Stimulated activated CD4-positive, alpha-beta T cell treated with anti-CD3 and anti-CD28 coated beads, Interleukin-1b, Interleukin-23, amount 100 ng/mL, for 1 hour (primary cell): ENCODE measurements around the gene HUNK.
"Not testable (repeated sequence)": the region's sequence is repeated elsewhere in the genome, so short reads cannot be mapped to it uniquely, and the experiment has no call there.

Source experiments
- DNase-seq, 2 donors: peaks; one replicate each; pipeline ENCODE4 v3.0.0-alpha.2; 2020; ENCODE audit warnings: low read depth in 2 of 2

HUNK gene

DNA sequence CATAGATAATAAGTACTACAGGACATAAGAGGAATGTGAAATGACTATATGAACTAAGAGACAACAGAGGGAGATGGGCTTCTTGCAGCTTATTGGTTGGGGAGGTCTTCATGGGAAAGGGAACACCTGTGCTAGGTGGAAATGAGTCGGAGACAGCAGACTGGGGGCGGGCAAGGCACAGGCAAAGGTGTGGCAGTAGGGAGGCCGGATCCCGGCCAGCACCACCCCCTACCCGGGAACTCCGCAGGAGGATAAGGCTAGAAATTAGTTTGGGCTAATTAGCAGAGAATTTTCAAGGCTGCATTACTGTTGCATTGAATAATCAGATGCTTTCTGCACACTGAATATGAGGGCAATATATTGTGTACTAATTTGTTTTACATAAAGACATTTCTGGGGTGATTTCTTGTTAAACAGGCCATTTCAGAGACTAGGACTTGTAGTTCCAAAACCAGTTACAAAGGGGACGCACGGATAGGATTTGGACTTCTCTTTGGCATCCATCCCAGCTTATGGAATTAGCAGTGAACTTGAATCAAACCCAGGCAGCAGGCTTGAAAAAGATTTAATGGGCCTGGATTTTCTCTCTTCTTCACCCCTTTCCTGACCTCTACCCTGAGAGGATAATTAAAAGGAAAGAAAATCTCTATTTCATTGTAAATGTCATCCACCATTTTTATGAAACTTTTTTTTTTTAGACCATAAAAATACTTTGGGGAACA lies 2.2 kb upstream of the HUNK start:
- DNase-seq = no peak

DNA sequence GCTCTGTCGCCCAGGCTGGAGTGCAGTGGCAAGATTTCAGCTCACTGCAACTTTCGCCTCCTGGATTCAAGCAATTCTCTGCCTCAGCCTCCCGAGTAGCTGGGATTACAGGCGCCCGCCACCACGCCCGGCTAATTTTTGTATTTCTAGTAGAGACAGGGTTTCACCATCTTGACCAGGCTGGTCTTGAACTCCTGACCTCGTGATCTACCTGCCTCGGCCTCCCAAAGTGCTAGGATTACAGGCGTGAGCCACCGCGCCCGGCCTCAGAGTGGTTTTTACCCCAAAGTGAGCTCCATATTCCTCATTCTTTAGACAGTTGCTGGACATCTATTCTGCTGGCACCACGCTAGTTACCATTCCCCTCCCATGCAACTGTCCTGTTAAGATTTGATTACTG lies 1.4 kb upstream of the HUNK start:
- DNase-seq = not testable (repeated sequence)

DNA sequence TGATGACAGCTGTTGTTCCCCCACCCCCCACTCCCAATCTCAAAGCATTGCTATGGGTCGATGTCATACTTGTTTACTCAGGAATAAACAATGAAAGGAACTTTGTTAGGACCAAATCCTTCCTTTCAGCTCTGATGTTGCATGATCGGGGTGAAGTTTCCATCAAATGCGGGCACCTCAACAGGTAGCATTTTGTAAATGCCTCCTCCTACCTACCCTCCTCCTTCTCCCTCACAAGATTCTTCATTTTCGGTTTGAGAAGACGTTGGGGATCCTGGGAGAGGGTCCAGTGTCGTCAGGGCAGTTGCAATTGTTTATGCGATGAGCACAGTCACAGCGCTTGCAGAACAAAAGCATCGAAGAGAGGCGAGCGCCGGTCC lies 758 bp upstream of the HUNK start:
- no peak for DNase-seq

DNA sequence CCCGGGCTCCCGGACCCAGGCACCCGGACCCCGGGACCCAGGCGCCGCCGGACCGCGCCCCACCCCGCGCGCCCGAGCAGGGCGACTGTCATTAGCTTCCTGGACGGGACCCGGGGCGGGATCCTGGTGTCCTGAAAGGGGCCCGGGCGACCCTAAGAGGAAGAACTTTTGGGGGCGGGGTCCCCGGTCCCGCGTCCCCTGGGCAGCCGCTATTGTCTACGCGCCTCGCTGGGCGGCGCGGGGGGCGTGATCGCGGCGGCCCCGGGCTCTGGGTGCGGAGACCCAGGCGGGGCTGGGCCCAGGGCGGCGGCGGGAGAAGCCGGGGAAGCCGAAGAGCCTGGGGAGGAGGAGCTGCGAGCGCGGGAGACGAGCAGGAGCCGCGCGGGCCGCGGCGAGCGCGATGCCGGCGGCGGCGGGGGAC lies 465 bp downstream of the HUNK start:
- no peak for DNase-seq

DNA sequence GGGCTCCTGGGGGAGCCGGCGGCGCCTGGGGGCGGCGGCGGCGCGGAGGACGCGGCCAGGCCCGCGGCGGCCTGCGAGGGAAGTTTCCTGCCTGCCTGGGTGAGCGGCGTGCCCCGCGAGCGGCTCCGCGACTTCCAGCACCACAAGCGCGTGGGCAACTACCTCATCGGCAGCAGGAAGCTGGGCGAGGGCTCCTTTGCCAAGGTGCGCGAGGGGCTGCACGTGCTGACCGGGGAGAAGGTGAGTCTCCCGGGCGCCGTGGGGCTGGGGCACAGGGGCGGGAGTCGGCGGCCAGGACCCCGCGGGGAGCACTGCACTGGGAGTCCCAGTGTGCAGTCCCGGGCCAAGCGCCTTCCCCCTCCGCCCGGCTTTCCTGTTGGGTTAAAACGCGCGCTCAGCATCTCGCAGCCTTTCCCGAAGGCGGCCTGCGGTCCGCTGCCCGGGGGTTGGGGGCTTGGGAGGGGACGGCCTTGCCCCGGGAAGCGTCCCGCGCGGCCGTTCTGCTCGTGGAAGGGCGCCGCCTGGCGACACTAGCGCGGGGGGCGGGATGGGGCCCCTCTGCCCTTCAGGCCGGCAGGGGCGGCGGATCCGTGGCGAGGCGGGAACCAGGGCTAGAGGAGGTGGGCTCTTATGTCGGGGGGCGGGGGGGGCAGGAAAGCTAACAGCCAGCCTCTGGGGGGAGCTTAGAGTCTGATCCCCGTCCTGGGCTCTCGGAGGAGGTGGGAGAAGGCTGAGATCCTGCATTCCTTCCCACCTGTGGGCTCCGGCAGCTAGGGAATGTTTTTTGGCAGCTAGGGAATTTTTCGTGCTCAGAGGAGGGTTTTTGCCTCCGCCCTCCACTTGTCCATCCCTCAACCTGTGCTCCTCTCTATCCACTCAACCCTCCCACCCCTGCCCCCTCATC lies 1.1 kb downstream of the HUNK start:
- DNase-seq = peak in 1 of 2 donors; percentile 36

DNA sequence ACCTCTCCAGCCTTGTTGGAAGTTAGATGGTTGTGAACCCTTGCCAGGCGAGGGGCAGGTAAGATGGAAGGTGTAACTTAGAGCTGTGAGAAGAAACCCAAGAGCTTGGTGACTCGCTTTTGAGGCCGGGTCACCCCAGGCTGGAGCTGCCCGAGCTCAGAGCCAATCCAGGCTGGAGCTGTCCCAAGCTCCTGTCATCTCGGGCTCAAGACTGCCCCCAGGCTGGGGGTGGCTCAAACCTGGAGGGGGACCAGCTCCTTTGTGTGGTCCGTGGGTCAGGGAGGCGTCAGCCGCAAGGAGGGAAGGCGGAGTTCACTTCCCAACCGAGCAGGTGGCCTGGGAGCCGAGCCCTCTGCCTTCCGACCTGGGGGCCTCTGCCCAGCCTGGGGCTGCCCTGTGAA lies 2.0 kb downstream of the HUNK start:
- DNase-seq = no peak

DNA sequence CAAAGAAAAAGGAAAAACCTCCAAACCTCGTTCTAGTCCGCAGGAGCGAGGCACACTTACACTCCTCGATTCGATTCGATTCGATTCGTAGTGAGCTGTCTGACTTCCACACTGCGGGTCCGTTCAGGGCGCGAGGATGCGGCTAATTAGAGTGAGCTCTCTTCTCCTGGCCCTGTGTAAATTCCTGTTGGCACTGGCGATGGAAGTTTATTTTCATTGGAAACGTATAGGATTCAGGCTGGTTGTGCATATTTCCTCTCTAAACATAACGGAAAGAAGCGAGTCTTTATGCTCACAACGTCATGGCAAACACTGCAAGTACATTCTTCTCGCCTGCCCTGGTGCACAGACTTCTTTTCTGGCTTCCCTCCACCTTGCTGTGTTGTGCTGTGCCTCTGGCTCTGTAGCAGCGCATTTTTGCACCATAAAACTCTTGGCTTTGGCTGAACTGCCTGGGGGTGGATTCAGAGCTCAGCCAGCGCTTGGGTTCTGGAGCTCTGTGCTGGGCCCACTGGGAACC lies 2.7 kb downstream of the HUNK start:
- no peak for DNase-seq

DNA sequence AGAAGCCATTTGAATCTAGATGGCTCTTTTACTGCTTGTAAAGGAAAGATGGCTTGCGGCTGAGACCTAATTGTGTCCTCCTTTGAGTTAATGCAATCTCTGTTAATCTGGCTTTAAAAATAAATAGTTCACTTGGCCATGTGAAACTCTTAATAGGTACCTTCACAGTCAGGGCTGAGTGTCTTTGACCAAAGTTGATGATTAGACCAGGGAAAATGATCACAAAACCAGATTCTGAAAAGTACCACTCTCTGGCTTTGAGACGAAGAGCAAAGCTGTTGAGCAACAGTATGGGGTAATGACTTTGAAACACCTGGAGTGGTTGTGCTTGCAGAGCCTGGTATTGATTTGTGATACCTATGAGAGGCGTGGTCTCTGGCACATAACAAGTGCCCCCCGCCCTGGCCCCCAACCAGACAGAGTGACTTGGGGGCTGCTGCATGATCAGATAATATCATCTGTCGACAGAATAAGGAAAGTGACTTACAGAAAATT lies 4.7 kb downstream of the HUNK start:
- no peak for DNase-seq

DNA sequence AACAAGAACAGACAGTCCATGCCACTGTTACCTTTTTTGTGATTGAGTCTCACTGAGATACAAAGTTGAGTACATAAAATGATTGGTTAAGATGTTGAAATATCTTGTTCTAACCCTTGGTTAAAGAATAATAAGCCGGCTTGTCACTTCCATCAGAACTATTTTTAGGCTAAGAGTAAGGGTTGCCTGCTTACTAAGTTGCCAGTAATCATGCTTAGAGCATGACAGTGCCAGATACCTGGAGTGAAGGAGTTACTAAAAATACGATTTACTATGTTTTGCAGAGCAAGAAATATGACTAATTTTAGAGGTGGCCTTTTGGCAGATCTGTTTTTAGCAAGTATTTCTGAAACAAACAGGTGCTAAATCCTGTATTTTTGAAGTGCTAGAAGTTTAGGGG lies 6.0 kb downstream of the HUNK start:
- no peak for DNase-seq

DNA sequence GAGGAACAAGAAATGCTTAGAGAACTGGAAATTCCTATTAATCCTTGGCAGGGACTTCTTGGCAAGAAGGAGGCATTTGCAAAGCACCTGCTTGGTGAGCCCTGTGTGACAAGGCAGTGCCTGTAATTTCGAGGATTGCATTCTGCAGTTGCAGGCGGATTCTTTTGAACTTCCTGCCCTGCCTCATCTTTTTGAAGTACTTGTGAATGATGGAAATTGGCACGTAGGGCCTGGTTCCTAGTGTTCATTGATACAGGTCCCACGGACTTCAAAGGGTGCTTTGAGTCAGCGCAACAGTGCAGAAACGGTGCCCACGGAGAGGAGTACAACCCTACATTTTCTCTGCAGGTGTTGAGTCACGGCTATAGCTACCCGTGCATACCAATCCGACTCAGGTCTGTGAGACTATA lies 6.4 kb downstream of the HUNK start:
- no peak for DNase-seq

DNA sequence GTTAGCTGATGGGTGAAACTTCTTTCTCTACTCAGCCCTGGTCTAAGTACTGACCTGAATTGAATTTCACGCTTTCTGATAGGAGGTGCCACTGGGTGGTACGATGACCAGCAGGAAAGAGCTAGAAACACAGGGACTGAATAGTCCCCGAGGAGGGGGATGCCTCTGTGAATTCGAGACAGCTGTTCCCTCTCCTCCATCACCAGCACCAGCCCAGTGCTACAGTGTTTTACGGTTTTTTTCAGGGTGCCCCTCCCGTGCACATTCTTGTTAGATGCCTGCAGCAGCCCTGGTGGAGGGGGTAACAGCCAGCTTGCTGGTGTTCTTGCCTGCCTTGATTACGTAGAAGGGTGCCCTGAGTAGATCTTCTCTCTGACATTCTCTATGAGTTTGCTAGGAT lies 7.1 kb downstream of the HUNK start:
- DNase-seq = no peak

DNA sequence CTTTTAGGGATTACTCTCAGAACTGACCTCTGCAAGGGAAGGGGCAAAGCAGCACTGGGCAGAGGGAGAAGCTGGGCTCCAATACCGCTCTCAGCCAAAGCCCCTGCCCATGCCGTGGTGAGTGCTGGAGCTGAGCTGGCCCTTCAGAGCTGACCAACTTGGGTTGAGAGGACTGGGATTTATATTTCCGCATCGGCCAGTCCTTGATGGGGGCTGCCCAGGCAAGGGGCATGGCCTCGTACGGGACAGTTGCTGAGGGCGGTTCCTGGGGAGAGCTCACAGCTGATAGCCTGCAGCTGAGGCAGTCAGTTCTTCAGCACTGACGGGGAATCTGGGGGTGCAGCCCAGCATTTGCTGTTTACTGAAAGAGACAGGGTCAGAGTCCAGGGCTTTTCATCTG lies 8.0 kb downstream of the HUNK start:
- DNase-seq = no peak

DNA sequence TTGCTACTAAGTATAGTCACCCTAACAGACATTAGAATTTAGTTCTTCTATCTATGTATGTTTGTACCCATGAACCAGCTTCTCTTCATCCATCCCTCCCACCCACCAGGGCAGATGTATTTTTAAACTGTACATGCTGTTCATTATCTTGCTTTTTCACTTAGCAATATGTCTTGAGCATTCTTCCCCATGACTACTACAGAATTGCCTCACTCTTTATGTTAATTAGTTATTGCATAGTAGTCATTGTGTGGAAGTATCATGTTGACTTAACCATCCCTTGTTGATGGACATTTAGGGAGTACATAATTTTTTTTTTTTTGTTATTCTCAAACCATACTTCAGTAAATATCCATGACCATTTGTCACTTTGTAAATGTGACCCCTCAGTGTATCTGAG lies 9.9 kb downstream of the HUNK start:
- DNase-seq = no peak

DNA sequence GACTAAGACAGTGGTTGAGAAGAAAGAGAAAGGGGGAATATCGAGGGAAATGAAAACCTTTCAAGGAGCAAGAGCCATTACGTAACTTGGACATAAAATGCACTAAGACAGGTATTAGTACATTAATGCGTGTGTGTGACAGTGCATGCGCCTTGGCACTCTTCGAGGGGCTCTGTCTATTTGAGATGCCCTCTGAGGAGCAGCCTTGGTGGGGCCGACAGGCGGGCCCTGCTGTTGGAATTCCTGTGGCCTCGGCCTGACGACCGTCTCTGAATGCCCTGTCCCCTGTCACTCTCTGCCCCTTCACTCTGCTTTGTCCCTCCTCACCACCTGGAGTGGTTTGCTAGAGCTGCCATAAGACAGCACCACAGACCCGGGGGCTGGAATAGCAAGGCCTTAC lies 12.3 kb downstream of the HUNK start:
- DNase-seq = no peak

DNA sequence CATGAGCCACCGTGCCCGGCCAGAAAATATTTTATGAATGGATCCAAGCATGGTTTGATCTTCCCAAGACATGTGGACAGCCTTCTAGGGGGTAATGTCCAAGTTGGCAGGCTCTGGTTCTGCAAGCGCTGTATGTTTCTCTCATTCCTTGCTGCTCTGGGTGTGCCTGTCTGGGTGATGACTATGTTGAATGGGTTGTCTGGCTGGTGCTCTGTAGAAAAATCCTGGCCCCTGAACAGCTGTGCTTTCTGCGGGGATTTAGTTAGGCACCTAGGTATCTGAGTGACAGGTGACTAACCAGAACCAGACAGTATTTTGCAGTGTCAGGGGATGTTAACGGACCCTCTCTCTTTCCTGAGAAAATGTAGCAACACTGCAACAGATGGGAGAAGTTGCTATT lies 14.1 kb downstream of the HUNK start:
- no peak for DNase-seq

DNA sequence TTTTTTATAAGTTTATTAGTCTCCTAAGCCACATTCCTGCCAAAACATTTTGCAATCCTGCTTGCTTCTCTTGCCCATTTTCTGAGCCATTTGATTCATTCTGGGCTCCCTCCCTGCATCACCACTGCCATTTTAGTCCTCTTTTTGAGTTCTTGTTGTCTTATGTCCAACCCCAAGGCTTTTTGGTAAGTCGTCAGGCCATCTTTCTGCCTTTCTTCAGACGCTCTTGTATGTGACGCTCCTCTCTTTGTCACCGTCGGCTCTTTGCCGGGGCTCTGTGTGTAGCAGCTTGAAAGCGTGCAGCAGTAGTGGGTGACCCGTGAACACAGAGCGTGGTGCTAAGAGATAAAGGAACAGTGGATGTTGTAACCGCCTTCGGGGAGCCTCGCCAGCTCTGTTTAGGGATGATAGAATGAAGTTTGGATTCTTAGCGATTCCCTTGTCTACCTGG lies 14.6 kb downstream of the HUNK start:
- DNase-seq = no peak

DNA sequence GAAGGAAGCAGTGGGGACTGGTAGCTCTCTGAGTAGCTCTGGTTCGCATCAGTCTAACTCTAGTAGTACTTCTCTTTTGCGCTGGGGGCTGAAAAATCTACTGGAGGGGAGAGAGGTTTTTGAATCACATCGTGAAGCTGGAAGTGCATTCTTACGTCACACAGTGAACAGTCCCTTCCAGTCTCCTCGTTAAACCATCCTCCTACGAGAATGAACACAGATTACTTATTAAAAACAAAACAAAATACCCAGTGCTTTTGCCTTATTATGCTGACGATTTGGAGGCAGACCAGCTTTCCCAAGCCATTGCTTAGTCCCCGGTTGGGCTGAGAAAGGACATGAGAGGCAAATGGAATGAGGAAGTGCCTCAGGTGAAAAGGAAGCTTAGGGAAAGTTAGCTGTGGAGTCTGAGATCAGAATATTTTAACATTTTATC lies 16.1 kb downstream of the HUNK start:
- no peak for DNase-seq

DNA sequence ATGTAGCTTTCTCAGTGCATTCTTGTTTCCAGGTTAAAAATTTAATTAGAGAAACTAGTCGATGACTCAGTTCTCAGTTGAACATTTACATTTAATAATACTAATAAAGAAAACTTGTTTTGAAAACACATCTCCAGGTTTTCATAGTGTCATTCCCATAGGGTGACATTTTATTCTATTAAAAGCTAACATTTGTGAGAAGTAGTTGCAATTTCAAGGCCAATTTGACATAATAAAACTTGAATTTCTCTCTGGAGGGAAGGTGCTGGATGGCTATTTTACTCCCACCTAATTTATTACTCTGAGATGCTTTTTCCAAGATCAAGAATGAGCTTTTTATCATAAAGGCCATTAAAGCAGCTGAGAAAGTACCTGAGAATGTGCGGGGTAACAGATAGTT lies 16.6 kb downstream of the HUNK start:
- no peak for DNase-seq

DNA sequence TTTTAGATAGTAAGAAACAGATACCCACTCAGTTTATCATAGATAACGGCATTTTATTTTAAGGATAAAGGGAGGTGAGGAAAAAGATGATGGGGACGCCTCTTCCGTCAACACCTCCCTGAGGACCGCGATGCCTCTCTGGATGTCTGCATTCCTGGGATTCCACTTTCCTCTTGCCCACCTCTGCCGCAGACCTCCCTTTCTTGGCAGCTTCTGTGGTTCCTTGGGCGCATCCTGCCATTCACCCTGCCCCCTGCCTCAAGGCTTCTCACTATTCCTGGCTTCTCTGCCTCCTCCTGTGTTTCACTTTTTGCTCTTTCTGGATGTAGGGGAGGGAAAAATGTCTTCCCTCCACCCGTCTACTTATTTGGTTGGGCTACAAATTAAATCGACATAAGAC lies 19.9 kb downstream of the HUNK start:
- no peak for DNase-seq

DNA sequence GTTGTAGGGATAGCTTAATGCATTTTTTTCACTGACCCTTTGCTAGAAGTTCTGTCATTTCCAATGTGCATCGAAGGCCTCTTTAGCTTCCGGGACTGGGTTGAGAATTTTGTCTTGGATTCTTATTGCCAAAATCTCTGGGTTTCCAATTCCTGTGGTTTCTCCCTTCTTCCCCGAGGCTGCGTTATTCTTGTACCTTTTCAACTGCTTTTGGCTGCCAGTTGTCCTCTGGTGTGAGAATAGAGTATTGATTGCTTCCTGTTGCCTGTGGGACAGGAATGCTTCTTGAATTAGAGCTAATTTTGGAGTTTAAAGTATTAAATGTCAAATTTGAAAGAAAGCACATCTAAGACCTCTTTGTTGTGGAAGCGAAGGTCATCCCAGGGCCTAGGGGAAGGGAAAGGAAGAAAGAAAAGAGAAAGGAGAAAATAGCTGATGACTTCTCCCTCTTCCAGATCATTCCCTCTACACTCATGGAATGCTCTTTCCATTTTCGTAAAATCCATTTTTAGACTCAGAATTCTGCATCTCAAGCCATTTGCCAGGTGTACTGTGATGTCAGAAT lies 21.1 kb downstream of the HUNK start:
- DNase-seq = no peak

DNA sequence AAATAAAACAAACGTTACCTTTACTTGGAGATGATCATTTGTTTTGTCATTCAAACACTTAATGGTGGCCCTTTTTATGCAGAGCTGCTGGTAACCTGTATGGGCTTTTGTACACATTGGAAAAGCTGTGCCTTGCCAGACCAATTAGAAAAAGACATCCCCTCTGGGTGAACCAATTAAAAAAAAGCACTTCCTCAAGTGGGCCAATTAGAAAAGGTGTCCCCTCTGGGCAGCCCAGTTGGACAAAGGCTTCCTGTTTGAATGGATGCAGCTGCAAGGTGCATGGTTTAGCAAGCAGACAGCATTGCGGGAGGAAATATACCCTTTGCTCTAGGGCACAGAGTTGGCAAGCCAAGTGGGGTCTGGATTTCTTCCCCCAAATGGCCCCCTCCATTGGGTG lies 21.6 kb downstream of the HUNK start:
- DNase-seq = no peak

DNA sequence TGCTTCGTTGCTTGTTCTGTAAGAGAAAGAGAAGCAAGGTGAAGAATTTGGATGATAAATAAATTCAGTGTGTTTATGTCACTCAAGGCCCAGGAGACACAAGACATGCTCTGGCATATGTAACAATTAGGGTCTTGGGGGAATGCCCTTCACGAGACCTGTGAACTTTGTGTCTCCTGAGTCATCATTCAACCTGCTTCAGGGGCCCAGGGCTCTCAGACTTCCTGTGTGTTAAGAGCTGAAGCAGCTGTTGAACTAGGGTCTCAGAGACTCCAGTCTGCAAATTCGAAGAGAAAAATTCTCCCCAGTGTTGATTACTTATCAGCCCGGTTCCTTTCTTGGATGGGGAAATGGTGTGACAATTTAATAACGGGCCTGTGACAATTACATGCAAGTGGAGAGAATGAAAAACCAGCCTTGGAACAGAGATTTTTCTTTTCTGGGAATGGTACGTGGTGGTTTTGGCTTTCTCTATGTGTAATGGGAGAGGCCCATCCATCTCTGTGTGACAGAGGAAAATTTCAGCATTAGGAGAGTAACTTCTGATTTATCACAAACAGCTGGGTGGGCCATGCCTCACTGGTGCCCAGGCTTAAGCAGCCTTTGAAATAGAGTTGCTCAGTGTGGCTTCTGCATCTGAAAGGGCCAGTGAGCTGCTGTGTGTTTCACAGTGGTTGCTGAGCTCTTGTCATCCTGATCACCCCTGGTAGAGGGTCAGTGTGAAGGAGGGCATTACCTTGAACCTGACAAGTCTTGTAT lies 22.4 kb downstream of the HUNK start:
- no peak for DNase-seq
